ENCODE results near the gene FNDC5.

Gene FNDC5

DNA sequence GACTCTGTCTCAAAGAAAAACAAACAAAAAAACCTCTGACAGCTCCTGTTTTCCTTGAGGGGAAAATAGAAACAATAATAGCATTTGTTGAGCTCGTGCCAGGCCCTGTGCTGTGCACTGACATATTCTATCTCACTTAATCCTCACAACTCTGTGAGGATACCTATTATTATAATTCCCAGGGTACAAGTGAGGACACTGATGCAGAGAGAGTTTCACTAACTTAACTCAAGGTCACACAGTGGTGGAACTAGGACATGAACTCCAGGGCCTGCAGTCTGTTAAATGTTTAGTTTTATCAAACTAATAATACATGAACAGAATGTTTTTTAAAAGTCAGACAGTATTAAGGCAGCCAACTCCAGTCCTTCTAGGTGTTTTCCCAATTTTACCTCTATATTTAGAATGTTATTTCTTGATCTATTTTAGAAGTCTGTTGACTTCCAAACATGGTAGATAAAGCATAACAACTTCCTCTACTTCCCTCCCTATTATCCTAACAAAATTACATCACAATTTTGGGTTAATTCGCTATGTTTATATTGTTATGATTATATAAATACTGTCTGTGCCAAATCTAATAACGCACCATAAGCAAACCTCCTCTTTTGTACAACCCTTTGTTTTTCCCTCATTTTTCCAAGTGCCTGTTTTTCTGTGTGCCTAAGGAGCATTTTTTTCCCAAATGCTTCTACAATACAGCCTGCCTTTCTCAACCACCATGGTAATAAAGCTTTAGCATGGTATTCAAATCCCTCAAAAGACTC, 4.9 kb downstream of the FNDC5 start:
- no peak for DNase-seq (ENCODE audit: low read depth in 2 of 2)

DNA sequence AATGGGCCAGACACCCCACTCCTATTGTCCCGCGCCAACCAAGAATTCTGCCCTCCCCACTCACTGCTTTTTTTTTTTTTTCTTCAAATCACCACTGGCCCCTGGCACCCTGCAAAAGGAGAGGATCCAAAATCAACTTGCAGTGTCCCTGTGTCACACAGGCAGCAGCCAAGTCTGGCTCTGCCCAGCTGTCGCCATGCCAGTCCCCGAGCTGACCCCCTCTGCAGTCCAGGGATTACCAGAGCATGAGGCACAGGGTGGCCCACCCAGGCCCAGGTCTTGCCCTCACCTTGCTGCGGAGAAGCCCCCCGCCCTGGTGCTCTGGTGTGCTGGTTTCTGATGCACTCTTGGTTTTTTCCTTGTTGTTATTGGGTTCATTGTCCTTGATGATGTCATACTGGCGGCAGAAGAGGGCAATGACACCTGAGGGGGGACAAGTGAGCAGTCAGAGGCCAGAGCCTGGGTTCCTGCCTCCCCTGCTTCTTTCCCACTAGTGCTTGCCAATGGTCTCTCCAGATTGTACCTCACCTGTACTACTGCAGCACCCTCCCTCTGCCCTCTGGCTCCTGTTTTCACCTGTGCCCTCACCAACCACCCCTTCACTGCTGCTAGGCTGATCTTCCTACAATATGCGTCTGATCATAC, 6.2 kb downstream of the FNDC5 start:
- no peak for DNase-seq (ENCODE audit: low read depth in 2 of 2)

DNA sequence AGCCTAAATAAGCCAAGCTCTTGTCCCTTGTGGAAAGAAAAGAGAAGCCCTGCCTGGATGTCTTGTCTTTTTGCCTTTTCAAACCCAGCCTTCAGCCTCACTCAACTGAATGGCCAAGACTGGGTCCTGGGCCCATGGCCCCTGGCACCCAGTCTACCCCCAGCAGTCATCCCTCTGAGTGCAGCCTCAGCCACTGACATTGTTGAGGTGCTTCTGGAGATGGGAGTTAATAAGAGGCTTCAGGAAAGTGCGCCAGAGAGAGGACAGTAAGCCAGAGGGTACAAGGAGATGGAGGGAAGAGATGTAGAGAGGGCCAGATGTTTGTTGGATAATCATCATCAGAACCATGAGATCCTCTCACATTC, 6.8 kb downstream of the FNDC5 start:
- no peak for DNase-seq (ENCODE audit: low read depth in 2 of 2)

GRCh38 chr1:32863218-32863880, 7.4 kb downstream of the FNDC5 start:
- no peak for DNase-seq (ENCODE audit: low read depth in 2 of 2)

- DNase-seq (ENCODE audit: low read depth in 2 of 2), result no peak
Observed at GRCh38 chr1:32861904-32862695, 8.6 kb downstream of the FNDC5 start.

DNA sequence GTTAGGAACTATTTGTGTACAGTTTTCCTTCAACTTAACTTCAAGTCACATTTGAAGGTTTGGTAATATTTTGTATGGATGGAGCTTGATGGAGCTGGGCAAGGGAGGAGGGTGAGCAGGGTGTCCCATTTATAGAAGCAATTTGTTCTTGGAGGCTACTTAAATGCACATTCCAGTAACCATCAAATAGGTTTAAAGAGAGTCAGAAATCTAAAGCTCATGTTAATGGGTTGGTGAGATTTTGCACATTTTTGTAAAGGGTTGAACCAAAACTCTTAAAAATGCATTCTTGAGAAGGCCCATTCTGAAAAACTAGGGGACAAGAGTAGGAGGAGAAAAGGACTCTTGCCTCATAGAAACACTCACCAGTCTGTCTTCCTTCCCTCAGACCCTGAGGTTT, 10.1 kb downstream of the FNDC5 start:
- DNase-seq (ENCODE audit: low read depth in 2 of 2), result no peak

DNA sequence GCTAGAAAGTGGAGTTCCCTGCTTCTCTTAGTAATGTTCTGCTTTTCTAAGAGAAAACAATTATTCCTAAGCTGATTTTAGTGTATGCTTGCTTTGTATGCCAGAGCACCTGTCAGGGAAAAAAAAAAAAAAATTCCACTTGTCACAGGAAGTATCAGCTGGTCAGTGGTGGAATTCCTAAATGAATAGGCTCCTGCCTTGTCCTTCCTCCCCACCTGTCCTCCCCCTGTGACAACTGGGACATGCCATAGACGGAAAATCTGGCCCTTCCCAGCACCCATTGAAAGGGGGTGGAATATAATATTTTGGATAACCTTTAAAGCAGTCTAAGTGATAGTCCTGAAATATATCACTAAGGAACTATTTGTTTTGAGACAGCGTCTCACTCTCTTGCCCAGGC, 10.8 kb downstream of the FNDC5 start:
- DNase-seq (ENCODE audit: low read depth in 2 of 2), result no peak

DNA sequence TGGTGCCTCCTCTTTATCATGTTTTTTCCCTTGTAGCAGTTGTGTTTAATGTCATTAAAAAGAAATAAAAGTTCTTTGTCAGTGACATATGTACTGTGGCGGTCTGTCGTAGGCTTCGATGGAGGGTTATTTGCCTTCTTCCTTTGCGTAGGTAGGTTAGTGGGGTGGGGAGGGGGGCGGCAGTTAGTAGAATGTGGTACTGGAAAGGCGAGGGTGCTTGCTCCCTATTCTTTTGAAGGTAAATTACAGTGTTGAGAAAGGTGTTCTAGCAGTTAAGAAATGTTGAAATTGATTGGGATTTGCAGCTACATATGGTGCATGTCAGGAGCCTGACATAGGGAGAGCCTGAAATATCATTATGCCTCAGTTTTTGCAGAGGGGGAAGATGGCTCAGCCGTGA, 11.9 kb downstream of the FNDC5 start:
- DNase-seq (ENCODE audit: low read depth in 2 of 2), result no peak

GRCh38 chr1:32858136-32858535, 12.6 kb downstream of the FNDC5 start:
- DNase-seq (ENCODE audit: low read depth in 2 of 2), result no peak

DNA sequence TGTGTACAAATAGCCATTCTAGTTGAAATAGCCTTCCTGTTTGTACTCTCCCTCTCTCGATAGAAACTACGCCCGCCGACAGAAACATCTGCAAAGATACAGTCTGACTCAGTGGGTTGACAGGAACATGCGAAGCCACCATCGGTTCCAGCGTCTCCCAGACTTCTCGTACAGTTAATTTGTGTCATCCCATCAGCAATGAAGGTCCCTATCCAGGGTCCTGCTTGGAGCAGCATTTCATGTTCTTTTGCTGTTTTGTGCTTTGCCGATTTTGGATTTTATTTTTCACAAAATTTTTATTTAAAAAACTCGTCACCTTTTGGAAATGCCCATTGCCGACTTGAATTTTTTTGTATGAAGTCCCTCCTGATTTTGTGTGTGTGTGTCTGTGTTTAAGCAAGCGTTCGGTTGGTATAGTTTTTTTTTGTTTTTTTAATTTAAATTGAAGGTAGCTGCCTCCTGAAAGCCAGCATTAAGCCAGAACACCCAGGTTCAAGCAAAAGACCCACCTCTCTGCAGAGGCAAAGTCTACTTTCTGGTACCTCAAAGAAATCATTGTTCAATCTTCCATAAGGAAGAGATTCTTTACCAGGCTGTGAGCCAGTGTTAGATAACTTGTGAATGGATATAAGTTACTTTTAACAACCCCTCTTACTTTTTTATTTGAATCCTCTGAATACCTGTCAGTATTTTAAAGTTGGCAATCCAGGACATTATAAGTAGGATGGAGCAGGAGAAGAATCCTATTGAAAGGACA, 14.7 kb downstream of the FNDC5 start:
- no peak for DNase-seq (ENCODE audit: low read depth in 2 of 2)

DNA sequence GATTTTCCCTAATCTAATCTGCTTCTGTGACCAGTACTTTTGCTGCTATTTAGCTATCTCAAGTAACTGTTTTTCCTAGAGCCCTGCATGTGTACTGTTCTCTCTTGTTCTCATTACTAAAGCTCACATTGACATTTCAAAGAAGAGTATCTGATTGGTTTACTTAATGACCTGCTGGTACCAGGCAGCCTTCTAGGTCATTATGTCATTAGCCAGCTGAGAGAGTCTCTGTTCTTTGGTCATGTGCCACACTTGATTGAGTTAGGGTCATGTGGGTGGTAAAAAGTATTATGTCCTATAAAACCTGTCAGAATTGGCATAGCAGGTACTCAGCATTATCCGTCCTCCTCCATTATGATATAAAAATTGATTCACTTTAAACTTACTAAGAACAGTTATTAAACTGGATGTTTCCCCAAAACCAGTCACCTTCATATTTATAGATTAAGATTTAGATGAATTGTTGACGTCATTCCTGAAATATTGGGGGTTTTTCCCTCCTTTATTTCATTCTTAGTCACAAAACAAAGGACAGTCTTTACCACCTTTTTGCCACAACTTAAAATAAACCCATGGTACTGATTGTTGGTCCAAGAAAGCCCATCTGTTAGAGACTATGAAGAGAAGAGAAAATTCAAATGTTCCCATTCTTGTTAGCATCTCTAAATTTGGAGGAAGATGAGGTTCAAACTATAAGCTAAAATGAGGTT, 22.2 kb downstream of the FNDC5 start:
- DNase-seq (ENCODE audit: low read depth in 2 of 2), result no peak

DNA sequence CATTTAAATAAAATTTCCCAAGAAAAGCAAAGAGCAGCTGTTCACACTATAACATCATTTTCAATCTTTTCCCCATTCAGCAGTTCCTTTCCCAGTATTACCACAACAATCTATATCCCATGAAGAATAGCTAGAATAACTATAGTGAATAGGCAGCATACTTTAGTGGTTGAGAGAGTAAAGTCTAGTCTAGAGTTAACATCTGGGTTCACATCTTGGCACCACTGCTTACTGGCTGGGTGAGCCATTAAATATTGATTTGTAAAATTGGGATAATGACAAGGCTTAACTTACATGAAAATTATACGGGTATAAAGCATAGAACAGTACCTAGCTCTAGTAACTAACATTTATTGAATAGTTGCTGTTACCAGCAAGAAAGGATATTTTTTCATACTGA, 38.8 kb downstream of the FNDC5 start:
- no peak for DNase-seq (ENCODE audit: low read depth in 2 of 2)

DNA sequence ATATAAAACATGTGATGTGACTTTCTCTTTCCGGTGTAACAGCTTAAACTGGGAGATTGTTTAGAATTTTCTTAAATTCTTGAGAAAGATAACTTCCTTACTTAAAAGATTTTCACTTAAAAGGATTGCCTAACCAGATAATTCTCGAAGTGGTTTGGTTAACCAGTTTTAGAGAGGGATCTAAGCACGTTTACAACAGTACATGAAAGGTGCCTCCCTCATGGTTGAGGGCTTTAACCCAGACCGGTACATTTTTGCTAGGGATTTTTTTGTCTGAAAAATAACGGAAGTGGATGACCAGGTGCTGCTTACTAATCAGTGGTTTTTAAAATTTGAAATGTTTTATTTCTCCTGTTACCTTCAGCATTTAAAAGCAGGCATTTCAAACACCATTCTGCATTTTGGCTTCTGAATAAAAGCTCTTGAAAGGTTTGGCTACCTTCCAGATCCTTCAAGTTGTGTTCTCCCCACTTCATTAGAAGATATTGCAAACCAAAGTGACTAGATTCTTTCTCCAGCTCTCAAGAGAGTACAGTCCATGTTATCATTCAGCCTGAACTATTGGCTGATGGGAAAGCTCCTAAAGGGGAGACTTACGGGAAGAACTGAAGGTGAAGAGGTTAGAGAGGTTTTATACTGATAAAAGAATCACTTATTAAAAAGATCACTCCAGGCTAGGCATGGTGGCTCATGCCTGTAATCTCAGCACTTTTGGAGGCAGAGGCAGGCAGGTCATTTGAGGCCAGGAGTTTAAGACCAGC, 40.4 kb downstream of the FNDC5 start:
- DNase-seq (ENCODE audit: low read depth in 2 of 2), result no peak

- DNase-seq (ENCODE audit: low read depth in 2 of 2), result no peak
Observed at GRCh38 chr1:32828341-32828740, 42.4 kb downstream of the FNDC5 start.

DNA sequence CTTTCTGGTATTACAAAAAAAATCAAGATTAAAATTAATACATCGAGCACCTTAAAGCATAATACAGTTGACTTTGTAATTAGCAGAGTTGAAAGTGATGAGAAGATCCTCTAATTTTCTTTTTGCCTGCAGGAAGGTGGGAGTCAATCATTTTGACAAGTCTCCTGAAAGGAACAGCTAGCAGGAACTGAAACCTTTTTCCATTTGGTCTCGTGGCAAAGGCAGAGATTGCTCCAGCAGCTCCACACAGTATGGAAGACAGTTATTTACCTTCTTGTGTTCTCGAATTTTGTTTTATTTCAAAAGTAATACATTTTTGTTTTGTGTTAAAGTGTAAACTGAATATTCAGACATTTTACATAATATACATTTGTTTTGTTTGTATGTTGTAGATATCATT, 45.5 kb downstream of the FNDC5 start:
- no peak for DNase-seq (ENCODE audit: low read depth in 2 of 2)

- no peak for DNase-seq (ENCODE audit: low read depth in 2 of 2)
Observed at GRCh38 chr1:32818804-32819541, 51.7 kb downstream of the FNDC5 start.

- peak in 1 of 2 donors; percentile 9 for DNase-seq (ENCODE audit: low read depth in 2 of 2)
Observed at GRCh38 chr1:32817815-32818786, 52.6 kb downstream of the FNDC5 start.

DNA sequence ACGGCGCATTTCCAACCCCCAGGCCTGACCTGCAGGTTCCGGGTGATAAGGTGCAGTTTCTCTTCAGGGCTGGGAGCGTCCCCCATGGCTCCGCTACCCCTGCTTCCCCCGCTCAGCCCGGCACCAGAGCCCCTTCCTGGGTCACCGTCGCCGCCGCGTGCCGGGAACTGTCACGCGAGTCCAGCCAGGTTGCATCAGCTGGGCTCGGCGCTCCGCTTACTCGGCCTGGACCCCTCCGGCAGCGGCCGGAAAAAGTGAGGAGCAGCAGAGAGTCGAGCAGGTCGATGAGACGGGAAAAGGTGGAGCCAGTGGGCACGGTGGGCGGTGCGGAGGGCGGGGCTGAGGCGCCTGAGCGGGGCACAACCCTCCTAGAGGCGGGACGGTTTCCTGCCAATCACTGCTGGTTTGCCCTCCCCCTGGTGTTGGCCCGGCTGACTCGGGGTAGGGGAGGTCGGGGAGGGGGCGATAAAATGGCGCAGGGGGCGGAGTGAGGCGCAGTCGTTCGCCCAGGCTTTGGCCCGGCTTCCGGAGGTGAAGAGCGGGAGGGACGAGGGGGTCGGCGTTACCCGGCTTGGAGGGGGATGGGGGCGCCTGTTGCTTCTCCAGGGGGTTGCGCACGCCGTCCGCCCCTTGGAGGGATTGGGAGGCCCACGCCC, 53.4 kb downstream of the FNDC5 start, which contains the start of the genes S100PBP and YARS1:
S100PBP (plus strand) TSS at position 495 of the 656 bp plus-strand sequence. CDS start 8,447 bp downstream, outside the sequence.
YARS1 (minus strand) TSS at position 200 of the 656 bp plus-strand sequence; CDS start at position 86, 114 bp downstream.
- DNase-seq (ENCODE audit: low read depth in 2 of 2), result peak; percentile 99 to 100

All from stimulated activated CD8-positive, alpha-beta memory T cell treated with anti-CD3 and anti-CD28 coated beads, Interleukin-7, amount 100 ng/mL, for 1 hour (primary cell).